ENCODE measurements around the gene POC1A.

POC1A gene

GRCh38 chr3:52154135-52155094 is at the start of gene POC1A:
POC1A (minus strand) TSS chr3:52154423; CDS start chr3:52154372, 51 bp downstream.
- no peaks in the 10 kb centered on the region for H4K20me1 ChIP-seq
- H3K9me3 ChIP-seq, result no peaks in the 10 kb centered on the region
- H3K4me2 ChIP-seq, result peak within 1 kb of the TSS; percentile 96
- peak within 1 kb of the TSS; percentile 84 for H3K9ac ChIP-seq
- H3K4me1 ChIP-seq, result peaks cover 22% of the 10 kb centered on the region
- TF ChIP-seq Cebpa-rat (IDR thresholded peaks at IDR 0.05), result peak; percentile 94
- H3K4me3 ChIP-seq, result peak within 1 kb of the TSS; percentile 81
- H3K36me3 ChIP-seq, result peaks cover 19% of the 10 kb centered on the region
- peak within 1 kb of the TSS; percentile 81 for H3K27ac ChIP-seq
- no peaks in the 10 kb centered on the region for H3K27me3 ChIP-seq

DNA sequence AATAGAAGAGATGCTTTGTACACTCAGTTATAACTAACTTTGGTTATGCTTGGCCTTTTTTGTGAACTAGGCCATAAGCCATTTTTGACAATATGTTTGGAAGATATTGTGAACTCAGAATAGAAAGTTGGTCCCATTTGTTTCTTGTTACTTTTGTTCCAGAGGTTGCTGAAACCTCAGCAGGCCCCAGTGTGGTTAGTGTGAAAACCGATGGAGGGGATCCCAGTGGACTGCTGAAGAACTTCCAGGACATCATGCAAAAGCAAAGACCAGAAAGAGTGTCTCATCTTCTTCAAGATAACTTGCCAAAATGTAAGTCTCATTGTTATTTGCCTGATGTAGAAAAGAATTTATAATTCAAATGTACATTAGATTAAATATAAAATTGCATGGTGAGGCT is 49.5 kb upstream of the POC1A start:
- H3K27ac ChIP-seq, result no peak overlapping the region
- H4K20me1 ChIP-seq, result peaks cover 7% of the 10 kb centered on the region; the same call in 1 of the 2 replicates
- no peak for TF ChIP-seq Cebpa-rat (IDR thresholded peaks at IDR 0.05)
- peaks cover 26% of the 10 kb centered on the region for H3K4me1 ChIP-seq
- peaks cover 93% of the 10 kb centered on the region for H3K36me3 ChIP-seq
- no peaks in the 10 kb centered on the region for H3K9me3 ChIP-seq
- H3K27me3 ChIP-seq, result no peaks in the 10 kb centered on the region
- no peak overlapping the region for H3K4me3 ChIP-seq
- no peak overlapping the region for H3K4me2 ChIP-seq
- no peak overlapping the region for H3K9ac ChIP-seq

- TF ChIP-seq Cebpa-rat (IDR thresholded peaks at IDR 0.05), result no peak
- H3K9me3 ChIP-seq, result no peaks in the 10 kb centered on the region
- H4K20me1 ChIP-seq, result peaks cover 12% of the 10 kb centered on the region; the same call in 1 of the 2 replicates
- H3K27ac ChIP-seq, result no peak overlapping the region
- no peak overlapping the region for H3K4me3 ChIP-seq
- H3K9ac ChIP-seq, result no peak overlapping the region
- H3K27me3 ChIP-seq, result no peaks in the 10 kb centered on the region
- H3K36me3 ChIP-seq, result peaks cover 81% of the 10 kb centered on the region
- H3K4me2 ChIP-seq, result no peak overlapping the region; the same call in 1 of the 2 replicates
- H3K4me1 ChIP-seq, result peaks cover 31% of the 10 kb centered on the region
Measured at GRCh38 chr3:52202384-52203077, 48.3 kb upstream of the POC1A start.

DNA sequence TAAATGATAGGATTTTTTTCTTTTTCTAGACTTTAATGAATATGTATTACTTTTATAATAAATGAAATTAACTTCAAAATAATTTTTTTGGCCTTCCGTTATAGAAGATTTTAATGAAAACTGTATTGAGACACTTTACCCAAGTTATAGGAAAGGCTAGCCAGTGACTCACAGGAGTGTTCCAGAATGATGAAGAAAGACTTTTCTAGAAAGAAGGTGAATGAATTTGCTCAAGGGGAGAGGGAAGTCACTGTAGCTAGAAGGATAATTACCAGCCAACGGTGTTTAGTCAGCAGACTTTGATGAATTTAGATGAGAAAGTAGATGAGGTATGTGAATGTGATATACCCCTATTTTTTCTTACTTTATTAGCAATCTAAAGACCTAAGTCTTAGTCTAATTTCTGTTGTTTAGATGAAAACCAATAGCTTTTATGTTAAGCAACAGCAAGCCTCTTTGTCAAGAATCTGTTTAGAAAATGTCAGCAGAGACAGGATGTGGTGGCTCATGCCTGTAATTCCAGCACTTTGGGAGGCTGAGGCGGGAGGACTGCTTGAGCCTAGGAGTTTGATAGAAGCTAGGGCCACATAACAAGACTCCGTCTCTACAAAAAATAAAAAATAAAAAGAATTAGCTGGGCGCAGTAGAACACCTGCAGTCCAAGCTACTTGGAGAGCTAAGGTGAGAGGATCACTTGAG is 46.9 kb upstream of the POC1A start:
- Histone ChIP-seq H4K20me1 (peaks cover 12% of the 10 kb centered on the region; the same call in 1 of the 2 replicates), H3K4me2 (no peak overlapping the region), H3K27ac (no peak overlapping the region), H3K36me3 (peaks cover 67% of the 10 kb centered on the region), H3K9ac (no peak overlapping the region), H3K4me3 (no peak overlapping the region), H3K4me1 (peaks cover 39% of the 10 kb centered on the region), H3K27me3 (no peaks in the 10 kb centered on the region), H3K9me3 (no peaks in the 10 kb centered on the region)
- no peak for TF ChIP-seq Cebpa-rat (IDR thresholded peaks at IDR 0.05)

GRCh38 chr3:52198643-52199608 is 44.7 kb upstream of the POC1A start:
- Histone ChIP-seq H3K4me3 (peak overlapping the region; percentile 98), H4K20me1 (peaks cover 12% of the 10 kb centered on the region; the same call in 1 of the 2 replicates), H3K4me2 (peak overlapping the region; percentile 96), H3K9ac (peak overlapping the region; percentile 93), H3K36me3 (peaks cover 45% of the 10 kb centered on the region), H3K4me1 (peaks cover 39% of the 10 kb centered on the region), H3K9me3 (no peaks in the 10 kb centered on the region), H3K27me3 (no peaks in the 10 kb centered on the region), H3K27ac (peak overlapping the region; percentile 87)
- no peak for TF ChIP-seq Cebpa-rat (IDR thresholded peaks at IDR 0.05)

- Histone ChIP-seq H3K27ac (peak within 1 kb of the TSS; percentile 87), H3K4me2 (peak within 1 kb of the TSS; percentile 96), H3K4me1 (peaks cover 38% of the 10 kb centered on the region), H3K36me3 (peaks cover 36% of the 10 kb centered on the region), H3K9me3 (no peaks in the 10 kb centered on the region), H3K4me3 (peak within 1 kb of the TSS; percentile 98), H3K27me3 (no peaks in the 10 kb centered on the region), H4K20me1 (peaks cover 12% of the 10 kb centered on the region; the same call in 1 of the 2 replicates), H3K9ac (peak within 1 kb of the TSS; percentile 93)
- no peak for TF ChIP-seq Cebpa-rat (IDR thresholded peaks at IDR 0.05)
Measured at GRCh38 chr3:52197842-52198625, 43.8 kb upstream of the POC1A start, which contains the start of gene ALAS1. ALAS1 (plus strand) TSS chr3:52198160; CDS start chr3:52199242, 1,082 bp downstream.

DNA sequence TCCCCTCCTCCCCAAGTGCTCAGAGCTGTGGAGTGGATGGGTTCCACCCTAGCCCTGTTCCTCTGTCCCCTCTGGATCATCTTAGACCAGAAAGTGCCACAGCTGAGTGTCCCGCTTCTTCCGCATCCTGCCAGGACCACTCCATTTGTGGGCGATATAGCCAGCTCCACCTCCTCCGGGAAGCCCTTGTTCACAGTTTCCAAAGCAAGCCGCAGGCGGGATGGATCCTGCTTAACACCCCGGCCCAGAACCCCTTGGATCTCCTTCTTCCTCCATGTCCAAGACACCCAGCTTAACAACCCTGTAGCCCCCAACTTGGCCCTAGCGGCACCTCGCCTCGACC is 43.2 kb upstream of the POC1A start:
- Histone ChIP-seq H3K36me3 (peaks cover 31% of the 10 kb centered on the region), H3K27me3 (no peaks in the 10 kb centered on the region), H3K9me3 (no peaks in the 10 kb centered on the region), H3K4me1 (peaks cover 32% of the 10 kb centered on the region), H3K4me2 (peak overlapping the region; percentile 96), H3K9ac (peak overlapping the region; percentile 93), H3K27ac (peak overlapping the region; percentile 87), H3K4me3 (peak overlapping the region; percentile 98), H4K20me1 (peaks cover 12% of the 10 kb centered on the region; the same call in 1 of the 2 replicates)
- TF ChIP-seq Cebpa-rat (IDR thresholded peaks at IDR 0.05), result no peak

DNA sequence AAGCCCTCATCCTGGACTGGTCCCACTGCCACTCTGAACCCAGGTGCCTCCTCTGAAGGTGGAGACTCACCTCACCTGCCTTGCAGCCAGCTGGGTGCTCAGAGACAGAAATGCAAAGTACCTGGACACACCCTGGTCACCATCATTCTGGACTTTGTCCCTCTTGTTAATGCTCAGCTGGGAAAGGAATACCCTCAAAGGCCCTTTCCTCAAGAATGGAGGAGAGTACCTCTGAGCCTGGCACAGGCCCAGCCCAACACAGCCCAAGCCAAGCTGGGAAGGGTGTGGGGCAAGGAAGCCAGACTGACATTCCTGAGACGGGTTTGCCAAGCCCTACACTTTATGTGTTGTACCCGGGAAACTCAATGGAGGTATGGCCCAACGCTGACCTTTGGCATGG is 42.8 kb upstream of the POC1A start:
- H3K4me2 ChIP-seq, result peak overlapping the region; percentile 96
- peaks cover 26% of the 10 kb centered on the region for H3K36me3 ChIP-seq
- H3K4me1 ChIP-seq, result peaks cover 27% of the 10 kb centered on the region
- TF ChIP-seq Cebpa-rat (IDR thresholded peaks at IDR 0.05), result no peak
- peaks cover 12% of the 10 kb centered on the region; the same call in 1 of the 2 replicates for H4K20me1 ChIP-seq
- H3K4me3 ChIP-seq, result no peak overlapping the region
- no peaks in the 10 kb centered on the region for H3K27me3 ChIP-seq
- peak overlapping the region; percentile 93; the same call in 1 of the 2 replicates for H3K9ac ChIP-seq
- H3K27ac ChIP-seq, result peak overlapping the region; percentile 87
- no peaks in the 10 kb centered on the region for H3K9me3 ChIP-seq

Measured in BLaER1 (cell line).